SK-N-SH treated with all-trans-retinoic acid at 6 μM for 48 hours (cell line): ENCODE results near the gene DCLK1.

Experiments used
- CSDC2 ChIP-seq: fragments of 250-450 bp; sonication (Bioruptor Pico); IDR thresholded peaks from 2 replicates; pipeline ENCODE4 v1.5.0; 2020; ENCODE audit warnings: mild to moderate bottlenecking, moderate library complexity
- ESRRG ChIP-seq: fragments of 250-450 bp; sonication (Bioruptor Pico); IDR thresholded peaks from 2 replicates; pipeline ENCODE4 v1.6.1; 2021; ENCODE audit warnings: mild to moderate bottlenecking
- PATZ1 ChIP-seq: fragments of 250-450 bp; sonication (Bioruptor Pico); IDR thresholded peaks from 2 replicates; pipeline ENCODE4 v1.8.0; 2020; ENCODE audit warnings: mild to moderate bottlenecking, moderate library complexity, borderline replicate concordance
- PPARA ChIP-seq: fragments of 250-450 bp; sonication (Bioruptor Pico); IDR thresholded peaks from 2 replicates; pipeline ENCODE4 v1.5.0; 2020; ENCODE audit warnings: mild to moderate bottlenecking, borderline replicate concordance
- TOX ChIP-seq: fragments of 250-450 bp; sonication (Bioruptor Pico); IDR thresholded peaks from 2 replicates; pipeline ENCODE4 v1.8.0; 2021; ENCODE audit warnings: mild to moderate bottlenecking, moderate library complexity, borderline replicate concordance
- TSHZ2 ChIP-seq: fragments of 250-450 bp; sonication (Bioruptor Pico); IDR thresholded peaks from 2 replicates; pipeline ENCODE4 v1.5.0; 2020; ENCODE audit warnings: mild to moderate bottlenecking, moderate library complexity
- ZFP3 ChIP-seq: fragments of 250-450 bp; sonication (Bioruptor Pico); IDR thresholded peaks from 2 replicates; pipeline ENCODE4 v1.5.0; 2020; ENCODE audit warnings: mild to moderate bottlenecking, moderate library complexity
- ZNF565 ChIP-seq: fragments of 450-650 bp; formaldehyde crosslinking; conservative IDR thresholded peaks from 2 replicates; pipeline ENCODE4 v1.5.0; 2020; ENCODE audit warnings: low read depth, mild to moderate bottlenecking, moderate library complexity
- ZNF70 ChIP-seq: fragments of 450-650 bp; formaldehyde crosslinking; IDR thresholded peaks from 2 replicates; pipeline ENCODE4 v1.5.0; 2020; ENCODE audit warnings: mild to moderate bottlenecking, moderate library complexity
- ZNF8 ChIP-seq: fragments of 450-650 bp; formaldehyde crosslinking; IDR thresholded peaks from 2 replicates; pipeline ENCODE4 v1.5.0; 2020; ENCODE audit warnings: mild to moderate bottlenecking, moderate library complexity

- no peak for TF ChIP-seq ZNF565 (CRISPR knock-in tag)
- TF ChIP-seq ZNF70: no peak
- TF ChIP-seq ZFP3: peak; percentile 63; the same call in 1 of the 2 replicates
- TF ChIP-seq ESRRG (CRISPR knock-in tag): no peak
- TF ChIP-seq CSDC2 (CRISPR knock-in tag): no peak
- no peak for TF ChIP-seq TOX (CRISPR knock-in tag)
- no peak for TF ChIP-seq PPARA
- no peak; the same call in 1 of the 2 replicates for TF ChIP-seq TSHZ2
- no peak for TF ChIP-seq ZNF8 (CRISPR knock-in tag)
- TF ChIP-seq PATZ1: no peak
Measured at GRCh38 chr13:35796623-35797022, 334.6 kb downstream of the DCLK1 start.
